Body of pancreas (tissue), 4 donors: ENCODE results near the gene AHI1. TPM values are rescaled to one million over a fixed set of nuclear protein-coding genes. Genes with fewer than 3 reads are reported as not detected.

Experiments used
- ATAC-seq: fragments of 150-250 bp; one replicate; pipeline ENCODE4 v1.9.1; 2016
- DNase-seq, 4 donors: peaks; one replicate each; pipeline ENCODE4 v3.0.0-alpha.2; 2019
- H3K27ac ChIP-seq, 4 donors: fragments of 200-600 bp; sonication (generic); 1 replicate in 3 of 4; 2 replicates in 1 of 4; pipeline versions ENCODE4 v1.5.1 to v1.6.1; 2016 to 2019; ENCODE audit warnings: mild to moderate bottlenecking in 1 of 4, mixed read lengths in 1 of 4, moderate library complexity in 1 of 4
- H3K27me3 ChIP-seq, 2 donors: fragments of 200-600 bp; sonication (generic); one replicate each; pipeline ENCODE4 v1.6.0; 2016; ENCODE audit warnings: mild to moderate bottlenecking in 1 of 2
- H3K36me3 ChIP-seq, 2 donors: fragments of 200-600 bp; sonication (generic); replicated peaks in 1 of 2; 2 replicates each; pipeline ENCODE4 v1.5.1; 2016; ENCODE audit warnings: low read depth in 2 of 2; ENCODE audit not compliant: insufficient read depth in 1 of 2
- H3K4me1 ChIP-seq: fragments of 200-600 bp; sonication (generic); one replicate; pipeline ENCODE4 v1.6.0; 2016
- H3K4me3 ChIP-seq, 2 donors: fragments of 200-600 bp; sonication (generic); 1 replicate in 1 of 2; 2 replicates in 1 of 2; pipeline ENCODE4 v1.5.1; 2016 to 2019
- H3K9me3 ChIP-seq, 3 donors: fragments of 200-600 bp; sonication (generic); 1 replicate in 2 of 3; 2 replicates in 1 of 3; pipeline ENCODE4 v1.5.1; 2016
- POLR2A ChIP-seq, 3 donors: fragments of 450-650 bp; IDR thresholded peaks; one replicate each; pipeline ENCODE4 v1.6.1; 2016; ENCODE audit warnings: antibody characterized with exemption in 3 of 3, mild to moderate bottlenecking in 2 of 3
- WGBS, 2 donors: methylation state at CpG; one replicate each; pipeline ENCODE4 v1.1.5; 2017; 5-methylcytosine and 5-hydroxymethylcytosine counted together
- intact Hi-C: fragments of 100-400 bp; cut with DNase I; formaldehyde crosslinking; loops from one replicate; pipeline ENCODE4 v1.15.1; 2023
- total RNA-seq, 2 donors: library from RNA; depleted of rRNA; stranded (reverse); fragments of >200 nt; gene quantifications; one replicate each; pipeline ENCODE4 v1.1.0, GENCODE V29; 2016
- TF ChIP-seq, protein P1 (sequence below), 7 experiments: fragments of 450-650 bp in 4 of 7; fragments of 200-600 bp in 3 of 7; sonication (generic) in 3 of 7; IDR thresholded peaks; one replicate each; pipeline ENCODE4 v1.5.1; 2016 to 2019; ENCODE audit warnings: antibody characterized with exemption in 7 of 7

AHI1 gene
- total RNA-seq, 2 donors from 2014 or later, result 20.2 to 107 TPM

DNA sequence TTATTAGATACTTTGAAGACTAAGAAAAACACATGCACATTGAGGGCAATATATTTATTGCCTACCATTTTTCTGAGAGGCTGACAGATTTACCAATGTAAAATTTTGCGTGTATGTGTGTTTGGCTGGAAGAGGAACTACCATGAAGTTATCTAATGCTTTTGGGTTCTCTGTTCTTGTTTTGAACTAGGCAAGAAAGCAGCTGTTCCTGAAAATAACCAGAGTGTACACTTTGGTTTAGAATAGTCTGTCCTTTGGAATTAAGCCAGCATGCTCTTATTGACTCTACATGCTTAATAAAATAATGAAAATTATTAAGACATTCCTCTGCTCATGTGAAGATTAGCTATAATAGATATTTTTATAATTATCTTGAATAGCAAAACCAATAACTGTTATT, 187.2 kb downstream of the AHI1 start:
- TF ChIP-seq, protein P1, sequence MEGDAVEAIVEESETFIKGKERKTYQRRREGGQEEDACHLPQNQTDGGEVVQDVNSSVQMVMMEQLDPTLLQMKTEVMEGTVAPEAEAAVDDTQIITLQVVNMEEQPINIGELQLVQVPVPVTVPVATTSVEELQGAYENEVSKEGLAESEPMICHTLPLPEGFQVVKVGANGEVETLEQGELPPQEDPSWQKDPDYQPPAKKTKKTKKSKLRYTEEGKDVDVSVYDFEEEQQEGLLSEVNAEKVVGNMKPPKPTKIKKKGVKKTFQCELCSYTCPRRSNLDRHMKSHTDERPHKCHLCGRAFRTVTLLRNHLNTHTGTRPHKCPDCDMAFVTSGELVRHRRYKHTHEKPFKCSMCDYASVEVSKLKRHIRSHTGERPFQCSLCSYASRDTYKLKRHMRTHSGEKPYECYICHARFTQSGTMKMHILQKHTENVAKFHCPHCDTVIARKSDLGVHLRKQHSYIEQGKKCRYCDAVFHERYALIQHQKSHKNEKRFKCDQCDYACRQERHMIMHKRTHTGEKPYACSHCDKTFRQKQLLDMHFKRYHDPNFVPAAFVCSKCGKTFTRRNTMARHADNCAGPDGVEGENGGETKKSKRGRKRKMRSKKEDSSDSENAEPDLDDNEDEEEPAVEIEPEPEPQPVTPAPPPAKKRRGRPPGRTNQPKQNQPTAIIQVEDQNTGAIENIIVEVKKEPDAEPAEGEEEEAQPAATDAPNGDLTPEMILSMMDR (IDR thresholded peaks at IDR 0.05), result no peak
- TF ChIP-seq POLR2A (IDR thresholded peaks at IDR 0.05), result no peak
- no peak for DNase-seq
- WGBS, 2 donors, result 68 to 80% methylated on average over 1 of the region's 1 CpG

DNA sequence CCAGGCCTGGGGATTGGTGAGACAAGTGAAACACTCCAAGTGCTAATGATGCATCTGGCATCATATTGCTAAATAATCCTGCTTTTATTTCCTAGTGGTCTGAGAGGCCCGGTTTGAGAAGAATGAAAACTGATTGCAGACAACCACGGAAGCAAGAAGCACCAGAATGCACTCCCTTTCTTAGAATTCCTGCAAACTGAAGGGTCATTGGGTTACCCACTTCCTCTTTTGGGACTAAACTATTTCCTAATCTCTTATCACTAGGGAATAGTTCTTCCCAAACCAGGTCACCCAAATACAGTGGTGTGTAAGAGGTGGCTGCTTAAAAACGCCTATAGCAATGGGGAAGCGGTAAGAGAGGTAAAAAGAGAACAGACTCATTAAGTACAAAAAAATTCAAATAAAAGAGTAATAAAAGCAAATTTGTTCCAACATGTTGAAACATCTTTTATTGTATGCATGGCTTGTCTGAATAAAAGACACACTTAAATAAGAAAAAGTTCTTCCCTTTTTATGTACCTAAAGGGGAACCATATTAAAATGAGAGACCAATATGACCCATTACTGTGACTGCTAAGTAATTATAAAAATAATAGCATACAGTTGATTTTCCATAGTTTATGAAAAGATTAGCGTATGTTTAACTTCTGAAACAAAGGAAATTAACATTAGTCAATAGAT, 190.7 kb downstream of the AHI1 start:
- no peak for ATAC-seq
- whole genome bisulfite sequencing, 2 donors, result 81 to 95% methylated on average over 5 of the region's 5 CpGs

More for the DNA sequence above, 187.2 kb downstream of the AHI1 start:
- Histone ChIP-seq H3K36me3 (no peaks in the 10 kb centered on the region), H3K4me3 (no peak overlapping the region), H3K27ac (no peak overlapping the region), H3K27me3 (no peaks in the 10 kb centered on the region), H3K9me3 (no peaks in the 10 kb centered on the region), H3K4me1 (no peaks in the 10 kb centered on the region)
- intact Hi-C loops, result no loop called here
- ATAC-seq, result no peak

DNA sequence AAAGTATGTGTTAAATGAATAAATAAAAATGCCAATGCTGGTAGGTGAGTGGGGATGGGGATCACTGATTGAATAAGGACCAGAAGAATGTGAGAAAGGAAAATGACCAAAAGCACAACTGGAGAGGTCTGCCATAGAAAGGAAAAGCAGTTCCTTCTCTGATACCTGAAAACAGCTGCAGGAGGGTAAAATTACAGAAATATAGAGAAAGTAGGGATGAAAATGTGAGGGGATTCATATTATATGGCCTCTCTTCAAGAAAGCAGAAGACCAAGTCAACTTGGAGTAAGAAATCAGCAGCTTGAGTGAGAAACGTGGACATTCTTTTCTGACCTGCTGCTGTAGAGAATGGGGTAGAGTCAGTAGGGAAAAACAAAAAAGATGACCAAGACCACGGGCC, 191.4 kb downstream of the AHI1 start:
- intact Hi-C loops, result no loop called here
- TF ChIP-seq, protein P1 (IDR thresholded peaks at IDR 0.05), result no peak
- TF ChIP-seq POLR2A (IDR thresholded peaks at IDR 0.05), result no peak
- DNase-seq, result no peak
- Histone ChIP-seq H3K4me1 (no peaks in the 10 kb centered on the region), H3K36me3 (no peaks in the 10 kb centered on the region), H3K9me3 (no peaks in the 10 kb centered on the region), H3K4me3 (no peak overlapping the region), H3K27ac (no peak overlapping the region), H3K27me3 (no peaks in the 10 kb centered on the region)
- ATAC-seq, result no peak
- 83 to 93% methylated on average over 2 of the region's 2 CpGs for WGBS, 2 donors

More for the DNA sequence above, 190.7 kb downstream of the AHI1 start:
- Histone ChIP-seq H3K36me3 (no peaks in the 10 kb centered on the region), H3K27me3 (no peaks in the 10 kb centered on the region), H3K4me1 (no peaks in the 10 kb centered on the region), H3K27ac (no peak overlapping the region), H3K4me3 (no peak overlapping the region), H3K9me3 (no peaks in the 10 kb centered on the region)
- TF ChIP-seq, protein P1 (IDR thresholded peaks at IDR 0.05), result no peak
- TF ChIP-seq POLR2A (IDR thresholded peaks at IDR 0.05), result no peak
- intact Hi-C loops, result no loop called here
- DNase-seq, result no peak

DNA sequence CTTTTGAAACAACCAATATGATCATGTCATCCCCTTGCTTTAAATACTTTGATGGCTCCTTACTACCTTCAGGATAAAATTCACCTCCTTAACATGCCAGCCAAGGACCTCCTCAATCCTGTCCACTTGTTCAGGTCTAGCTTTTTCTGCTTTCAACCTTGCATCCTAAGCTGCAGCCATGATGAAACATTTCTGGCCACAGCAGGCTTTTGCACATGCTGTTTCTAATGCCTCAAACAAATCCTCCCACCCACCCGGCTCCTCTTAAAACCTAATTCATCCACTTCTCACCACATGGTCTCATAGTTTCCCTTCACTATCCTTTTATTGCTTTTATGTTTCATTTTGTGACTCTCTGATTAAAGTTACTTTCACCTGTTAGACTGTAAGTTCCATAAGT, 191.9 kb downstream of the AHI1 start:
- ATAC-seq (no peak), DNase-seq (no peak)
- H3K27me3 ChIP-seq, result no peaks in the 10 kb centered on the region
- intact Hi-C loops, result no loop called here
- H3K4me1 ChIP-seq, result no peaks in the 10 kb centered on the region
- H3K9me3 ChIP-seq, result no peaks in the 10 kb centered on the region
- H3K27ac ChIP-seq, result no peak overlapping the region
- H3K4me3 ChIP-seq, result no peak overlapping the region
- 89 to 100% methylated on average over 1 of the region's 1 CpG for WGBS, 2 donors
- no peak for TF ChIP-seq POLR2A (IDR thresholded peaks at IDR 0.05)
- TF ChIP-seq, protein P1 (IDR thresholded peaks at IDR 0.05), result no peak
- H3K36me3 ChIP-seq, result no peaks in the 10 kb centered on the region

DNA sequence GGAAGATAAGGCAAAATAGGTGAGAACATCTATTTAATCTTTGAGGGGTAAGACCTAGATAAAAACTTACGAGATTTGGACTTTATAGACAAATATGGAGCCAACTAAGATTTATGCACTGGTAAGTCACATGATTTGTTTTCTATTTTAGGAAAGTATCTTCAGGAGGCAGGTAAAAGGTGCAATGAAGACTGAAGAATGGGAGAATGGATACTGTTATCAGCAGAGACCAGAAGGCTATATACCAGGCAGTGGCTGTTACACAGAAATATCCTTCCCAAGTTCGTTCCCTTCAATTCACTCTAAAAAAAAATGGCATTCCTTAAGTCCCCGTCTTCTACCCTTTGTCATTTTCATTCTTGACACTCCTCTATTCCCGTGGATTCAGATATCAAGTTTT, 192.7 kb downstream of the AHI1 start:
- no peaks in the 10 kb centered on the region for H3K9me3 ChIP-seq
- no peak for TF ChIP-seq POLR2A (IDR thresholded peaks at IDR 0.05)
- TF ChIP-seq, protein P1 (IDR thresholded peaks at IDR 0.05), result no peak
- H3K27me3 ChIP-seq, result no peaks in the 10 kb centered on the region
- intact Hi-C loops, result no loop called here
- H3K4me1 ChIP-seq, result no peaks in the 10 kb centered on the region
- no peak overlapping the region for H3K27ac ChIP-seq
- DNase-seq (no peak), ATAC-seq (no peak)
- 95 to 96% methylated on average over 4 of the region's 4 CpGs for WGBS, 2 donors
- H3K36me3 ChIP-seq, result no peaks in the 10 kb centered on the region
- no peak overlapping the region for H3K4me3 ChIP-seq
